Measurements from ENCODE around the gene VSIR.

- no peak for TF ChIP-seq EZH2 (IDR thresholded peaks at IDR 0.05; ENCODE audit: insufficient read depth, poor library complexity, severe bottlenecking)
- no peak for TF ChIP-seq EZH2phosphoT487 (IDR thresholded peaks at IDR 0.05; ENCODE audit: insufficient read depth, low read depth)
These were observed 21.9 kb upstream of the VSIR start for GRCh38 chr10:71795248-71795647.

Data from GM23248 (cell line).